Stimulated activated CD8-positive, alpha-beta memory T cell treated with anti-CD3 and anti-CD28 coated beads, Interleukin-15, amount 100 ng/mL, for 48 hours (primary cell): ENCODE measurements around the gene MAGI2.
"Not testable (repeated sequence)": the region's sequence is repeated elsewhere in the genome, so short reads cannot be mapped to it uniquely, and the experiment has no call there.

Experiments used
- DNase-seq, 2 donors: peaks; one replicate each; pipeline ENCODE4 v3.0.0-alpha.2; 2020; ENCODE audit warnings: low read depth in 2 of 2

The MAGI2 gene

GRCh38 chr7:78363866-78364265, 1089.6 kb downstream of the MAGI2 start:
- DNase-seq: no peak

DNA sequence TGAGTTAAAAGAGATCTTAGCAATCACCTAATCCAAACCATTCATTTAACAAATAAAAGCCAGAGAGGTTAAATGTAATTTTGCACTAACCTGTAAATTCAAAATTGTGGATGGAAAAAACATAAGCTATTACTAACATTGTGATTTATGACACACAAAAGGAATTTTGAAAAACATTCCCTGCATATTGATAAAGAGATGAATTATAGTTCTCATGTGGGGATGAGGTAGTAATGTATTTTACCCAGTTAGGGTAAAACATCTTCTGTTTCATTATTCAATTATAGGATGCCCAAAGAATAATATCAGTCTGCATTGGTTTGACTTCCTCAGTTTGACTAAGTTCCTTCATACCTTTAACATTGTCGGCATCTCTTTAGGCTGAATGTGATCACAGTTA, 1093.6 kb downstream of the MAGI2 start:
- DNase-seq: no peak

DNA sequence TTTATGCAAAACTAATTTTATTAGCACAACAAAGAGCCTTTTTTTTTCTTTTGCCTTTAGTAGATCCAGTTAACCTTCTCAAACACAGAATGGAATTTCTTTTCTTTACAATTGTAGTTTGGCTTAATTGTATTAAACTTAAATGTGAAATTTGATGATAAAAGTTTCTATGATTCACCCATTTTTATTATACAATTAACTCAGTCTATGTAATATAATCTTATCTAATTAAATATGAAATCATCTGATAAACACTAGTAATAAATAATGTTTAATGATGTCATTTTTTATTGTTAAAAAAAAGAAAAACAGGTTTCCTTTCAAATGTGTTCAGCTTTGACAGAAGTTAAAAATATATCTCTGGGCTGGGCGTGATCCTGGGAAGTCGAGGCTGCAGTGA, 1095.8 kb downstream of the MAGI2 start:
- DNase-seq: no peak

DNA sequence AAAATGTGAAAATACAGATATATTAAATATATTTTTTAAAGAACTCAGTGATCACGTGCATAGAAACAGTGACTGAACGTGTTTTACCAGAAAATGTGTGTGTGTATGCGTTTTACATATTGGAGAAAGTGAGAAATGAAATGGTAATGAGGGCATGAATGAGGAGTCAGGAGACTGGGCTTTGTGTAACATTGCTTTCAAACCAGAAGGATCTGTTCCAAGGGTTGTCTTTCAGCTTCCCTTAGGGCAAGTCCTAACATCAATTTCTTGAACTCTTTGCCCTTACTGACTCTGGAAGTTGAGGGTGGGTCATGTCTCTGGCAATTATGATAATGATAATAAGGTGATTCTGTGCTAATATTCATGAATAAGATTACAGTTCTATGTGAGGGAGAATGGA, 1097.6 kb downstream of the MAGI2 start:
- DNase-seq: no peak

- DNase-seq: no peak
Measured at GRCh38 chr7:78350926-78351325, 1102.5 kb downstream of the MAGI2 start.

DNA sequence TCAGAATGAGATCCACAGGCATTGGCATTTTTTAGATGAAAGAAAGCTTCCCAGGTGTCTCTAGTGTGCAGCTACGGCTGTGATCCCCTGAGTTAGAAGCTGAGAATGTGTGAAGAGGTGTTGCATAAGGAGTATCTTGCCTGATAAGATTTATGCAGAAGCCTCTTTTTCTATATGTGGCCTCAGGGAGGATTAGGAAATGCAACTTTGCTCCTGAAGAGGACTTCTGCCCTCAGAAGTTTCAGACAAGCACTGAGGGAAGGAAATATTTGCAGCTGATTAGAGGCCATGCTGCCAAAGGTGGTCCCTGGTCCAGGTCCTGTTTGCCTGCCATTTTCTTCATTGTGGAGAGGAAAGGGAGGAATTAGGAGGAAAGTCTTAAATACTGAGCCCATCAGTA, 1103.1 kb downstream of the MAGI2 start:
- DNase-seq: no peak

DNA sequence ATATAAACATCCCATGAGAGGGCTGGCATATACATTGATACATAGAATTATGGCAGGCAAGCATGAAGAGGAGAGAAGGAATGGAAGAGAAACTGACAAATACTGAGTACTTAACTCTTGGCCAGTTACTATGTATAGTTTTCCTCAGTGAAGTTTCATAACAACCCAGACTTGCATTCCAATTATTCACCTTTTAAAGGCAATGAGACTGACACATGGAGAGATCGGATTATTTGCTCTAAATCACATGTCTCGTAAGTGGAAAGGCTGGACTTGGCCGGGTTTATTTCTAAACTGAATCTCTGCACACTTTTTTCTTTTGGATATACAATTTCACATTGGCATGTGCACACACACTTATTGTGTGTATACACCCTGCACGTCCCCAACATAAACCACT, 1106.6 kb downstream of the MAGI2 start:
- DNase-seq: no peak

- no peak for DNase-seq
Measured at GRCh38 chr7:78345979-78346378, 1107.5 kb downstream of the MAGI2 start.

- no peak for DNase-seq
Measured at GRCh38 chr7:78345293-78345911, 1108.1 kb downstream of the MAGI2 start.

DNA sequence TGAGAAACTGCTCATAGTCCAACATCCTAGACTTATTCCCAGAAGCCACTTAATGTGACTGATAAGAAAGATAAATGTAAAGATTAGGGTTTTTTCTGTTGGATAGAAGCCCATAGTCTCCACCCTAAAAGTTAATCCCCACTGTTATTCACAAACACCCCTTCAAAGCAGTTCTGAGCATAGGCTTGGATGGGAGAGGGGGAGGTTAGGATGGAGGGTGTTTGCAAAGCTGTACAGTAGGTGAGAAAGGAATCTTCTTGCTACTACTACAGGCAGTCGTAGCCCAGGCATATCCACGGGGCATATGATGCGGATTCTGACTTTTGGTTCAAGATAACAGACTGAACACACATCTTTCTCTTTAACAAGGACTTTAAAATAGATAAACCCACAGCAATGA, 1119.0 kb downstream of the MAGI2 start:
- no peak for DNase-seq

DNA sequence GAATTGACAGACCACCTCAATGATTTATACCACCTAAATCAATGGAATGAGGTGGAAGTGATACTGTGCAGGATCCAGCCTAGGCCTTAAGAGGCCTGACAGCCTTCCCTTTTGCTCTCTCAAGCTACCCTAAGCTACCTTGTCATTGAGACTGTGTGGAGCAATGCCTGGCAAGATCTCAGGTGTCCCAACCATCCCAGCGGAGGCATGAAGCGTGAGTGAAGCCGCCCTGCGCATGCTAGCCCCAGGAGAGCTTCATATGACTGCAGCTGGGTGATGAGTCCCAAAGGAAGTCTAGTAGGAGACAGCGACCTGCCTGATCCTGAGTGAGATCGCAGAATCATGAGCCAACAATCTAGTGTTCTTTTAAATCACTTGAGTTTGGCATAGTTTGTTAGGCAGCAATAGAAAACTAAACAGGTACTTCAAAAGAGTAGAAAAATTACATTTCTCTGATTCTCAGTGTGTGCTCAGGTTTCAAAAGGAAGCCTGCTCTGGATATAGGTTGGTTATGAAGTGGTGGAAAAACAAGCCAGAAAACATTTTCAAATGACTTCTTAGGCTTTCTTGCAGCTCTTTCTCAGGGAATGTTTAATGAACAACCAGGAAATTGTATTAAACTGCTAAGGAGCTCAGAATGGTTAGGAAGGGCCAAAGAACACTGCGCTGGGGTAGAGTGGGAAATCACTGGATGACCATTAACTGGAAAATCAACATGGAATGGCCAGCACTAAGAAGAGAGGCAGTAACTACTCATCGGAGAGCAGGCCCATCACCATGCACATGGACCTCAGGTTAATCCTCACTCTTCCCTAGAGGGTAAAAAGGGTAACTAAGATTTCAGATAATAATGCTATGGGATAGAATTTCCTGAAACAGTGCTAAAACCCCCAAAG, 1119.7 kb downstream of the MAGI2 start:
- no peak for DNase-seq

GRCh38 chr7:78329001-78329655, 1124.3 kb downstream of the MAGI2 start:
- DNase-seq: no peak

GRCh38 chr7:78327718-78328117, 1125.7 kb downstream of the MAGI2 start:
- no peak for DNase-seq

GRCh38 chr7:78326876-78327275, 1126.6 kb downstream of the MAGI2 start:
- DNase-seq: no peak

DNA sequence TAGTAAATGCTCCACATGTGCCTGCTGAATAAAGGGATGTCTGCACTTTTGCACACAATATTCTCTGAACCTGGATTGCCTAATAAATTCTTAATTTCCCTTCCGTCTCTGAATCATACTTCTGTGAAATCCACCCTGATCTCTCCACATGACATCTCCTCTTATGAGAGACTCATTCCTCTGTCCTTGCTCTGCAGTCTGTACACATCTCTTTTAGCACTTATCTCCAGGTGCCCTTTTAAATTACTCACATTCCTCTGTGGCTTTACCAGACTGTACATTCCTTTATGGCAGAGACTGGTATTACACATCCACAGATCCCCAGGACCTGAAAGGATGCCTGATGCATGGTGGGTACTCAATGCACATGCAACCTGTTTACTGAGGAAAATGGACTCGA, 1127.3 kb downstream of the MAGI2 start:
- DNase-seq: no peak

GRCh38 chr7:78323118-78323517, 1130.3 kb downstream of the MAGI2 start:
- DNase-seq: no peak

- DNase-seq: not testable (repeated sequence)
Measured at GRCh38 chr7:78322231-78322630, 1131.2 kb downstream of the MAGI2 start.

GRCh38 chr7:78317371-78317770, 1136.1 kb downstream of the MAGI2 start:
- DNase-seq: no peak

GRCh38 chr7:78316110-78316509, 1137.4 kb downstream of the MAGI2 start:
- no peak for DNase-seq

DNA sequence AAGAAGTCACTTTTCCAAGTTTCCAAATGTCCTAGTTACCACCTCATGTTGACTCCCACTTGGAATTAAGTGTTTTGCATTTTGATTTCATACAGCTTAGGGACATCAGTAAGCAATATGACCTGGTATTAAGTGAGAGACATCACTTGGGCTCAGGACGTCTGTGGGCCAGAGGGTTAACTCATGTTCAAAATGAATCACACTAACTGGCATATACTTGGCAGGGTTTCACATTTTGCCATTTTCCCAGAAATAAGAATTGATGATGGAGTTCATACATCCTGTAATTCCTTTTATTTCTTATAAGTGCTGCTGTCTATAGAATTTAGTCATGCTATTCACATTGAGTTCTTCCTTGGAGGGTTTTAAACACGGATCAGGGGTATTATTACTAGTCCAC, 1138.3 kb downstream of the MAGI2 start:
- DNase-seq: no peak

- no peak for DNase-seq
Measured at GRCh38 chr7:78311181-78311580, 1142.3 kb downstream of the MAGI2 start.

DNA sequence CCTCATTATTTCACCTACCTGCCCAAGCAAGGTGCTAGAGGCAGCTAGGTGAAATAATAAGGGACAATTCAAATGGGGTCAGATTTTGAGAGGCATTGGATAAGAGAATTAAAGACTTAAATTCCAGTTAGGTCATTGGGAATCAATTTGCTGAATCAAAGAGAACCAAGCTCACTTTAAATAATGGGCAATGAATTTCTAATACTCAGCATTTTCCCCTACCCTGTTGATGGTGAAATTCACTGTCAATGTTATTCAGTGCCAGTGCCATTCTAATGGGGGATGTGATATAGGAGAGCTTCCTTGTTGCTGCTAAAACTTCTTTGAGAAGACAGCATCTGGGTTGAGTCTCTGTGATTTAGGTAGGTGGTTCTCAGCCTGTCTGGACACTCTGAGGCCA, 1145.6 kb downstream of the MAGI2 start:
- no peak for DNase-seq

- no peak for DNase-seq
Measured at GRCh38 chr7:78306634-78307033, 1146.8 kb downstream of the MAGI2 start.
